ENCODE measurements around the gene ABCC3. TPM values are rescaled to one million over a fixed set of nuclear protein-coding genes. Genes with fewer than 3 reads are reported as not detected.

ABCC3 gene
- total and polyA plus RNA-seq, 9 of the 15 experiments (the other 6 are each of a cell fraction or from before 2014, with no cell fraction given), result 0.03 to 1.6 (median 0.42) TPM; not detected in 5

DNA sequence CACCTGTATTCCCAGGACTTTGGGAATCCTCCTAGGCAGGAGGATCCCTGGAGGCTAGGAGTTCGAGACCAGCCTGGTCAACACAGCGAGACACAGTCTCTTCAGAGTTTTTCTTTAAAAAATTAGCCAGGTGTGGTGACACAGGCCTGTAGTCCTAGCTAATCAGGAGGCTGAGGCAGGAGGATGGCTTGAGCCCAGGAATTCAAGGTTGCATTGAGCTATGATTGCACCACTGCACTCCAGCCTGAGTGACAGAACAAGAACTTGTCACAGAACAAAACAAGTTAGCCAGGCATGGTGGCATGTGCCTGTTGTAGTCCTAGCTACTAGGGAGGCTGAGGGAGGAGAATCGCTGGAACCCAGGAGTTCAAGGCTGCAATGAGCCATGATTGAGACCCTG, 48.3 kb downstream of the ABCC3 start (continued):
- TF ChIP-seq, protein P1, sequence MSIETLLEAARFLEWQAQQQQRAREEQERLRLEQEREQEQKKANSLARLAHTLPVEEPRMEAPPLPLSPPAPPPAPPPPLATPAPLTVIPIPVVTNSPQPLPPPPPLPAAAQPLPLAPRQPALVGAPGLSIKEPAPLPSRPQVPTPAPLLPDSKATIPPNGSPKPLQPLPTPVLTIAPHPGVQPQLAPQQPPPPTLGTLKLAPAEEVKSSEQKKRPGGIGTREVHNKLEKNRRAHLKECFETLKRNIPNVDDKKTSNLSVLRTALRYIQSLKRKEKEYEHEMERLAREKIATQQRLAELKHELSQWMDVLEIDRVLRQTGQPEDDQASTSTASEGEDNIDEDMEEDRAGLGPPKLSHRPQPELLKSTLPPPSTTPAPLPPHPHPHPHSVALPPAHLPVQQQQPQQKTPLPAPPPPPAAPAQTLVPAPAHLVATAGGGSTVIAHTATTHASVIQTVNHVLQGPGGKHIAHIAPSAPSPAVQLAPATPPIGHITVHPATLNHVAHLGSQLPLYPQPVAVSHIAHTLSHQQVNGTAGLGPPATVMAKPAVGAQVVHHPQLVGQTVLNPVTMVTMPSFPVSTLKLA (conservative IDR thresholded peaks at IDR 0.05), result no peak
- TF ChIP-seq, protein P2, sequence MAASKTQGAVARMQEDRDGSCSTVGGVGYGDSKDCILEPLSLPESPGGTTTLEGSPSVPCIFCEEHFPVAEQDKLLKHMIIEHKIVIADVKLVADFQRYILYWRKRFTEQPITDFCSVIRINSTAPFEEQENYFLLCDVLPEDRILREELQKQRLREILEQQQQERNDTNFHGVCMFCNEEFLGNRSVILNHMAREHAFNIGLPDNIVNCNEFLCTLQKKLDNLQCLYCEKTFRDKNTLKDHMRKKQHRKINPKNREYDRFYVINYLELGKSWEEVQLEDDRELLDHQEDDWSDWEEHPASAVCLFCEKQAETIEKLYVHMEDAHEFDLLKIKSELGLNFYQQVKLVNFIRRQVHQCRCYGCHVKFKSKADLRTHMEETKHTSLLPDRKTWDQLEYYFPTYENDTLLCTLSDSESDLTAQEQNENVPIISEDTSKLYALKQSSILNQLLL (CRISPR knock-in tag; IDR thresholded peaks at IDR 0.05; ENCODE audit: borderline replicate concordance), result no peak
- TF ChIP-seq, protein P3, sequence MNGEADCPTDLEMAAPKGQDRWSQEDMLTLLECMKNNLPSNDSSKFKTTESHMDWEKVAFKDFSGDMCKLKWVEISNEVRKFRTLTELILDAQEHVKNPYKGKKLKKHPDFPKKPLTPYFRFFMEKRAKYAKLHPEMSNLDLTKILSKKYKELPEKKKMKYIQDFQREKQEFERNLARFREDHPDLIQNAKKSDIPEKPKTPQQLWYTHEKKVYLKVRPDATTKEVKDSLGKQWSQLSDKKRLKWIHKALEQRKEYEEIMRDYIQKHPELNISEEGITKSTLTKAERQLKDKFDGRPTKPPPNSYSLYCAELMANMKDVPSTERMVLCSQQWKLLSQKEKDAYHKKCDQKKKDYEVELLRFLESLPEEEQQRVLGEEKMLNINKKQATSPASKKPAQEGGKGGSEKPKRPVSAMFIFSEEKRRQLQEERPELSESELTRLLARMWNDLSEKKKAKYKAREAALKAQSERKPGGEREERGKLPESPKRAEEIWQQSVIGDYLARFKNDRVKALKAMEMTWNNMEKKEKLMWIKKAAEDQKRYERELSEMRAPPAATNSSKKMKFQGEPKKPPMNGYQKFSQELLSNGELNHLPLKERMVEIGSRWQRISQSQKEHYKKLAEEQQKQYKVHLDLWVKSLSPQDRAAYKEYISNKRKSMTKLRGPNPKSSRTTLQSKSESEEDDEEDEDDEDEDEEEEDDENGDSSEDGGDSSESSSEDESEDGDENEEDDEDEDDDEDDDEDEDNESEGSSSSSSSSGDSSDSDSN (IDR thresholded peaks at IDR 0.05; ENCODE audit: borderline replicate concordance in 1 of 2, low read depth in 2 of 2, low read length in 2 of 2), result no peak
- TF ChIP-seq TRIM28 (IDR thresholded peaks at IDR 0.05), result no peak
